Inflammatory macrophage treated with lipopolysaccharide for 1 hour (primary cell): Measurements from ENCODE around the gene SPAG6.

Experiments
- DNase-seq, 2 donors: peaks; one replicate each; pipeline ENCODE4 v3.0.0-alpha.2; 2020 to 2022

SPAG6 gene

DNA sequence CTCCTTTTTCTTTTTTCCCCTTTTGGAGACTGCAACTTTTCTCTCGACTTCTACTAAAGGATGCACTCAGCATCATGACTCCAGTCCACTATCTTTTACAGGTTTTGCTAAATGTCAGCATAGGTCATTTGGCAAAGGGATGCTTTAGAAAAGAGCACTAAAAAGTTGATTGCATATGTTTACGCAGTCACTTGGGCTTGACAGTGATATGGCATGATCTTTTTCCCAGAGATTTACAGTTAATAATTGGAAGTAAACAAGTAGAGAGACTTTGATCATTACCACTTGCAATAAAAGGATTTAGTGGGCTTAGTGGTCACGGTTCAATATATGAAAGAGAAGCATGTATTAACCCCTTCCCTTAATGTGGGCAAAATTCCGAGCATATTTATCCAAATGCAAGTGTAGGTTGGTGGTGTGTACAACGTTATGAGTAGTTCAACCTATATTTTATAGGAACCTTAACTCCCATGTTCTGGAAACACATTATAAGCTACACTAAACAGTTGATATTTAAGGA lies 22.6 kb upstream of the SPAG6 start:
- no peak for DNase-seq

DNA sequence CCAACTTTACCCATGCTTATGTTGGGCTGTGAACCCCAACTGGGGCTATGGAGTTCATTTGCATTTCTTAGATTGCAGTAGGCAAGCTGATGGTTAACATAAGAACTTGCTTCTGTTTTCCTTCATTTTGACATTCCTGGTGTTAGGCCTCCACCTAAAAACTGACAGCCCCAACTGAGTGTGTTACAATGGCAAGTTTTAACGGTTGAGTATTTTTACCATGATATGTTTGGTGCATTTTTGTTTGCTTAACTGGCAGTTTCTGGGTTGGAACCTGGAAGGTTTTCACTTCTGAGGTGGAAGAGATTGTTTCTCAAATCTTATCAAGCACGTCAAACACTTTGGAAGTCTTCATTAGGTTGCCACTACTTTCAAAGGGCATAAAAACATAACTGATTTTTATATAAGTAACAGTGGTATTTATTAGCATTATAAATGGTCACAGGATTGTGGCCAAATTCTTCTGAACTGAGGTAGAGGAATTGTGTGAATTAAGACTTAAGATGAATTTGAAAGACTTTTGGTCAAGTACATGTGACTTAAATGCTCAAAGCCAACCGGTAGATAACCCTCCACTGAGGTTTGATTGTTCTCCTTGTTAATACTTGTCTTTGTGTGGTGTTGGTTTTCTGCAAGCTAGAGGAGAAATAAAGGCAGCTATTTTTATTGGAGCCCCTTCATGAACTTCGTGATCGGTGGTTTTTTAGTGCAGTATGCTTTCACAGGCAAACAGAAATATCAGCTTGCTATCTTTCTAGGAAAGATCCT lies 21.6 kb upstream of the SPAG6 start:
- no peak for DNase-seq

GRCh38 chr10:22324413-22324812 lies 20.9 kb upstream of the SPAG6 start:
- no peak for DNase-seq

DNA sequence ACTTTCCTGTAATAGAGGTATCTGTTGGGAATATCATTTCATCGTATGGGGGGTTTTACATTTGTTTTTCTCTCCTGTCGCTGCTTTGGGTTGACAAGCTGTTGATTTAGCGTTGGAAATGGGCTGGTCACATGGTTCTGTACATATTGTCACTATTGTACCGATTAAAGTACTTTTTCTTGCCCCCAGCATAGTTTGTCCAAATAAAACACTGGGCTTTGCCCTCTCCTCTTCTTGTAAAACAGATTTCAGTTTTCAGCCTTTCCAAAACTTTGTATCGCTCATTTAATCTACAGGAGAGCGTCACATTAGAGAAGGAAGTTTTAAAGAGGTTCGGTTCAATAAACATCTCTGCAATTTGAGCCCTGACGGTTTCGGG lies 20.4 kb upstream of the SPAG6 start:
- DNase-seq, result no peak

DNA sequence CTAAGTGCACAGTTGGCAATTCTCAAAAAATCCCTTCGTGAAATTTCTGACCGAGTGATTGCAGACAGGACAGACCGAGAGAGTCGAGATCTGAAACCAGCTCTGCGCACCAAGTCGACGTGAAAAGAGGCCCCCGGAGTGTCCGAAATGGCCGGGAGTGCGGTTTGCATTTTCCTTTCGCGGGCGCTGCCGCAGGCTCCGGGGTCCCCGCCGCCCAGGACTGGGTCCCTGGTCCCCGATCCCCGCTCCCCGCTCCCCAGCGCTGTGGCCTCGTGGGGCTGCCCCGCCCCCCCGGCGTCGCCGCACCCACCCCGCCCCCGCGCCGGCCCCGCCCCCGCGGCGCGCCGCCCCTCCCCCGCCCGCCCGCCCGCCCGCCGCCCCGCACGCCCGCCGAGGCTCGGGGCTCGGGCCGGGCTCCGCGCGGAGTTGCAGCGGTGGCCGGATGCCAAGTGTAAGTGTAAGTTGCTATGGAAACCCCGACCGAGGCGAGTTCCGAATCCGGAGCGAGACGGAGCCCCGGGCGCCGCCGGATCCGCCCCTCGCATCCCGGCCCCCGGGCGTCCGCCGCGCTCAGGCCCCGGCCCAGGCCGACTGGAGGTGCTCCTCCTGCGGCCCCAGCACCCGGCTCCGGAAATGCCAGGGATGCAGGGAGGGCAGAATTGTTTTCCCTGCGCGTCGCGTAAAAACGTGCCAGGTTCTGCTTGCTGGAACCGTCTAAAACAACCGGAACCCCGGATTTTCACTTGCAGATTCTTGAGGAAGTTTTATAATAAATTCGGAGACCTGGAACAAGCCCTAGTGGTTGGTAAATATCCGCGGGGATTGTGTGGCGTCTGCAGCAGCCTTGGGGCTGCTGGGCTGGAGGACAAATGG lies 19.8 kb upstream of the SPAG6 start:
- peak in 1 of 2 donors; percentile 47 for DNase-seq

GRCh38 chr10:22326145-22326702 lies 19.1 kb upstream of the SPAG6 start:
- DNase-seq, result no peak

GRCh38 chr10:22329150-22329549 lies 16.1 kb upstream of the SPAG6 start:
- no peak for DNase-seq

- DNase-seq, result no peak
These were observed 13.1 kb upstream of the SPAG6 start for GRCh38 chr10:22332116-22332692.

GRCh38 chr10:22333167-22333974 lies 11.9 kb upstream of the SPAG6 start:
- peak in 1 of 2 donors; percentile 51 for DNase-seq

GRCh38 chr10:22333975-22334282 lies 11.4 kb upstream of the SPAG6 start:
- no peak for DNase-seq

GRCh38 chr10:22334414-22335172 lies 10.7 kb upstream of the SPAG6 start:
- DNase-seq, result peak in 1 of 2 donors; percentile 18

DNA sequence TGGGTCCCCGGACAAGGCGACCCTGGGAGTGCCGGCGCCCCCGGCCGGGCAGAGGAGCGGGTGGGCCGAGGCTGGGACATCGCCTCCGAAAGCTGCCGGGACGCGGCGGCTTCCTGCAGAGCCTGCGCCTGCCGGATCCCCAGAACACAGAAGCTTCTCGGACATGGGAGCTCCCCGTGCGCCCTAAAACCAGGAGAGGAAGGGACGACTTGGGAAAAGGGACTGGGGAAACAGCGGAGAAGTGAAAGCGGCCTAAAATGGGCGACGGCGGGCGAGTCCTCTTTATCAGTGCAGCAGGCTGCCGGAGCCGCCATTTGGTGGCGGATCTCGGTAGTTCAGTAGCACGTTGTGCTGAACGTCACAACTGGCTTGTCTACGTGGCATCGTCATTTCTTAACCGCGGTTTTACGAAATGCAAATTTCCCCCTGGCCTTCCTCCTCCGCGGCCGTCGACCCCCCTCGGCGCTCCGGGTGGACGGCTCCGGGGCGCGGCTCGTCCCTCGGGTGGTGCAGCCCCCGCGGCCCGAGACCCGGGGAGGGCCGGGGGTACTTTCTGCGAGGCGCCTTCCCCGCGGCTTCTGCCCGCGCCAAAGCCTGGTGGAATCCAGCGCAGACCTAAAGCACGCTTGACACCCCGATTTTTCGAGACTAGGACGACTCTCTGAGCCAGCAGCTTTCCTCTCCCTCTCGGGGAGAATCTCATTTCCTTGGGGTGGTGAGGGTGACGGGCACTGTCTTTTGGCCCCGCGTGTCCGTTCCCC lies 9.9 kb upstream of the SPAG6 start:
- peak; percentile 61 to 73 for DNase-seq

DNA sequence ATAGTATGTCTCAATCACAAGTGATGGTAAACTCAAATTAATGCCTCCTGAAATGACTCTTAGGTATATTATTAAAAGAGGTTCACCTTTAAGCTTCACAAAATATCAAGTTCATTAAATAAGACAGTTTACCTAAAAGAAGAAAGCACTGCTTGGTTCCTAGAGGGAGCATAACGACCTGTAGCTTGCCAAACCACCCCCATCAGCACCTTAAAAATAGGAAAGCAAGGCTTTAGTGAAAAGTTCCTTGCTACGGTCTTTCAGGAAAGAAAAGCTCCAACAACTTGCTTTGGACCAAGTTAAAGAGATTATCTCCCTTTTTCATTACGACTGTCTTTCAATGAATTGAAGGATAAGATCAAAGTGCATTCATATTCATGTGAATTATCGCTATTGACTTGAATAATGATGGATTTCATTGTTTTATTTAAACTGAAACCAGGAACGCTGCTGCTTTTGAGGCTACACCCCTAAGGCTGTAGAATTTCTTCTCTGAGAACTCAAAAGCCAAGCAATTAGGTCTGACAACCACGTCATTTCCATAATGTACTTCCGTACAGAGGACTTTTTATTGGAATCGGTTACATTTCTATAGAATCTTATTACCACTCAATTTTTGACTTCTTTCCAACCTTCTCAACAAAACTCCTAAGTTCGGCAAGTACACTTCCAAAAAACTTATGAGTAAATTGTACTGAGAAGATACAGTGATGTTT lies 7.0 kb upstream of the SPAG6 start:
- peak in 1 of 2 donors; percentile 16 for DNase-seq

DNA sequence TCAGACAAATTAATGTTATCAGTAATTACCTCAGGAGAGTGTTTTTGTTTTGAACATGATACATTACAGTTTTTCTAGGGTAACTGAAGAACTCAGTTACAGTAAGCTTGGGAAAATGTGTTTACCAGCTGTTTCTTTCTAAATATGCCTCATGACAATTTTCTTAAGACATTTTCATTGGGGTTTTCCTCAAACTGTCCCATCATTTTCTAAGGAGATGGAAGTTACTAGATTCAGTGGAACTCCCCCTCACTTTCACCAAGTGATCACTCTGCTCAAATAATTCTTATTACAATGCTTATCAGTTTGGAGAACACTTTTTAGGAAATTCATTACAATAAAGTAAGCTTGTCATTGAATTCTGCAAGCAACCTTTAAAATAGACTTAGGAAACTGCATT lies 6.4 kb upstream of the SPAG6 start:
- DNase-seq, result peak; percentile 55 to 80

DNA sequence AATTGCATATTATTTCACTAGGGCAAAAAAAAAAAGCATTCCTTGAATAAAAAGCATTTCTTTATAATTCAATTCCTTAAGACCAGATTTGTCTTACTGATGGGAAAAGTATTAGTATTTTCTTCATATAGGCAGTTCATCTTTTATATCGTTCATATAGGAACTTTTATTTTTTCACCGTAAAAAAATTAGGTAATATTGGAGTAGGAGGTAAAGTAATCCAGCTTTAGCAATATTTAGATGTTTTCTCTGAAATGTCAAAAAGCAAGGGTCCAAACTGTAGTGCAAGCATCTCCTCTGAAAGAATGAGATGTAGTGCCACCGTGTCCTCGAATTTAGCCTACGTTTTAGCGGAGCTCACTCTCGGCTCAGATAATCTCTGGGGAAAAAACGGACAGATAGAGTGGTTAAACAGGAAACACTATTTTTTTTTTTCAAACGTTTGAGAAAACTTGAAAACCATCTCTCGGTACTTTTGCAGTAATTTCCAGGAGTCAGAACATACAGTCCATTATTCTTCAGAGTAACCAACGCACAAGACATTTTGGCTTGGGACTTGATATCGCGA lies 5.5 kb upstream of the SPAG6 start:
- no peak for DNase-seq

DNA sequence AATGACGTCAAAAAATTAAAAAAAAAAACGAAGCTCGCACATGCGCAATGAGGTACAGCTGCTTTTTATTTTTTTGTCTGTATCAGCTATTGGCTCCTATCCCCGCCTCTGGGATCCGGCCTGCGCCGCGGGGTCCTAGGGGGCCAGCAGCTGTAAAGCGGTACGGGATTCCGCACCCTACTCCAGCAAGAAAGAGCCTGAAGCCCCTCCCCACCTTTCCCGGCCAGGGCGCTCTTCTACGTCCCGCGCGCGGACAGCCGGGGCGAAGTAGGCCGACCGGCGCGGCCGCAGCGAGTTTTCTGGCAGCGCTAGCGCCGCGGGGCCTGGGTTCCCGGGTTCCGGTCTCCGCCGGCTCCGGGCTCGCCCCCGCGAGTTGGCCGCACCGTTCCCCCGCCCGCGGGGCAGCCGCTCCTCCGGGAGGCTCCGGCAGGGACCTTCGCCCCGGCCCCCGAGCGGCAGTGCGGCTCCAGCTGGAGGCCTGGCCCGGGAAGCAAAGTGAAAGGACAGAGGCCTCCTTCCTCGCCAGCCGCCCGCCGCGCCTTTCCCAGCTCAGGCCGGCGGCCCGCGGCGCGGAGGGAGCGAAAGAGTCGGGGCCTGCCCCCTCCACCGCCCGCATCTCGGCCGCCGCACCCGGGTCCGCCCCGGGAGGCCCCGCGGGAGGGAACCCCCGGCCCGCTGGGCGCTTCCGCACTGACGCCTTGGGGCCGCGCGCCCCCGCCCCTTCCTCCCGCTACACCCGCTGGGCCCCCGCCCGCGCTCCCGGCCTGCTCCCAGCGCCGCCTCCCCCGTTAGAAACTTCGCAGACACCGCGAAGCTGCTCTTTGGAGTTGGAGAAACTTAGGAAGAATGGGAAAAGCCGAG lies 4.7 kb upstream of the SPAG6 start:
- DNase-seq, result peak; percentile 66 to 87

DNA sequence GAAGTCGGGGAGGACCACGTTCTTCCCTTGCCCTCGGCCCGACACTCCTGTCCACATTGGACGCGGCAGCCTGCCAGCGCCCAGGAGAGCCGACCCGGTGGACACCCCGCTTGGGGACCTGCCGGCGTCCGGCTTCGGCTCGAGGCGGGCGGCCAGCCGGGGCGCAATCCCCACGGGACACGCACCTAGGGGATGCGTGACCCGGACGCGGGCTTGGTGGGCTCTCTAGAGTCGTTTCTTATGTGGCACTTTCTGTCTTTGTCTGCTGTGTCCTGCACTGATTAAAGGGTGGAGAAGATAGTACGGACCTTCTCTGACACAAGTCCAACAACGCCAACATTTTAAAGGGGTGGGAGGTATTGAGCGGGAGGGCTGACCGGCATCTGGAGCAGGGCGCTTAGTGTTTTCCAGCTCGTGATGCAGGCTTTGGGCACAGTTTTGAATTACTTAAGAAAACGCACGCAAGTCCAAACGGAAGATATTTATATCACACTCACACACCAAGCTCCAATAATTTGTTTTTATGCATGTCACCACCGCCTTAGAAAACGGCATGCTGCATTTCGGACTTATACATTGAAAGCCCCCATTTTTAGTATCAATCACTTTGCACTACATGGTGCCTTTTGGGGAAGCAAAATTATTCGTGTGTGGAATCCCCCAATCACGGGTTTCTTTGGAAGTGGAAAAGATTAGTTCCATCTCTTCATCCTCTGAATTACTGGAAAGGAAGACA lies 3.9 kb upstream of the SPAG6 start:
- no peak for DNase-seq

- no peak for DNase-seq
These were observed 3.4 kb upstream of the SPAG6 start for GRCh38 chr10:22341926-22342196.
